HepG2 (cell line): ENCODE results near the gene SLC18A3. TPM values are rescaled to one million over a fixed set of nuclear protein-coding genes. Genes with fewer than 3 reads are reported as not detected.

ENCODE experiments used
- ATAC-seq: fragments of 200-7000 bp; cut with Tn5 transposase; 3 replicates; pipeline ENCODE4 v1.9.1; 2020; ENCODE audit warnings: mild to moderate bottlenecking, moderate library complexity
- BruUV-seq: library from RNA; stranded (reverse); fragments of 400-500 nt; replicated peaks from 2 replicates; lab custom pipeline; 2021; lab: Mats Ljungman, UMichigan
- CTCF ChIA-PET: fragments of 300-600 bp; formaldehyde crosslinking; extraction: SDS; loops from one replicate; lab custom pipeline; 2021; ENCODE audit warnings: low total read pairs, inconsistent platforms, low intra/inter-chr PET ratio; lab: Yijun Ruan, JAX
- POLR2A ChIA-PET: fragments of 350-600 bp; sonication (Branson Sonifier 250); formaldehyde crosslinking; loops from one replicate; lab custom pipeline; 2020; ENCODE audit warnings: antibody characterized with exemption, inconsistent platforms; lab: Yijun Ruan, JAX
- DNase-seq: peaks from one replicate; pipeline ENCODE4 v3.0.0-alpha.2; 2015; ENCODE audit warnings: low spot score
- FAIRE-seq: peaks from 3 replicates; lab custom pipeline; 2011; peaks lifted over from hg19 to GRCh38; lab: Jason Lieb, UNC
- H2AFZ ChIP-seq: one replicate; pipeline ENCODE4 v1.6.1; 2011; ENCODE audit warnings: low read length, inconsistent platforms
- H3K27ac ChIP-seq: fragments of 300-600 bp; 3 replicates; pipeline ENCODE4 v1.8.0; 2011; ENCODE audit warnings: mixed run types, mild to moderate bottlenecking, mixed read lengths, low read length, inconsistent platforms; ENCODE audit not compliant: insufficient read depth; ENCODE audit errors: extremely low read length
- H3K27me3 ChIP-seq, 2 experiments: fragments of 200-600 bp in 1 of 2; 2 replicates in 1 of 2; 3 replicates in 1 of 2; pipeline versions ENCODE4 v1.6.0 to v1.8.0; 2011; ENCODE audit warnings: low read length in 2 of 2, mild to moderate bottlenecking in 2 of 2, moderate library complexity in 2 of 2, inconsistent platforms in 1 of 2; ENCODE audit not compliant: insufficient read depth in 2 of 2, control insufficient read depth in 1 of 2
- H3K36me3 ChIP-seq, 2 experiments: fragments of 200-600 bp in 1 of 2; replicated peaks in 1 of 2; 2 replicates in 1 of 2; 3 replicates in 1 of 2; pipeline versions ENCODE4 v1.5.1 to v1.8.0; 2011; ENCODE audit warnings: low read length in 2 of 2, inconsistent platforms in 1 of 2; ENCODE audit not compliant: insufficient read depth in 2 of 2, control insufficient read depth in 1 of 2
- H3K4me1 ChIP-seq: 2 replicates; pipeline ENCODE4 v1.5.1; 2012; ENCODE audit warnings: low read length, inconsistent platforms; ENCODE audit not compliant: insufficient read depth
- H3K4me2 ChIP-seq: 2 replicates; pipeline ENCODE4 v1.6.0; 2011; ENCODE audit warnings: low read depth, low read length, inconsistent platforms
- H3K4me3 ChIP-seq, 3 experiments: fragments of 200-600 bp in 1 of 3; sonication (generic), shearing (Covaris generic) in 1 of 3; replicated peaks in 1 of 3; 2 replicates each; pipeline ENCODE4 v1.5.1; 2011 to 2016; ENCODE audit warnings: low read length in 3 of 3, inconsistent platforms in 2 of 3, low read depth in 2 of 3, mild to moderate bottlenecking in 2 of 3, control low read depth in 1 of 3, mixed read lengths in 1 of 3; ENCODE audit not compliant: insufficient read depth in 1 of 3
- H3K79me2 ChIP-seq: one replicate; pipeline ENCODE4 v1.6.1; 2011; ENCODE audit warnings: low read length, inconsistent platforms; ENCODE audit not compliant: insufficient read depth
- H3K9ac ChIP-seq: 2 replicates; pipeline ENCODE4 v1.6.0; 2011; ENCODE audit warnings: mild to moderate bottlenecking, low read depth, low read length, inconsistent platforms; ENCODE audit not compliant: insufficient read depth
- H3K9me3 ChIP-seq: 2 replicates; pipeline ENCODE4 v1.5.1; 2012; ENCODE audit warnings: mild to moderate bottlenecking, low read length
- H4K20me1 ChIP-seq: 2 replicates; pipeline ENCODE4 v1.6.0; 2011; ENCODE audit warnings: inconsistent platforms, mild to moderate bottlenecking, low read length, moderate library complexity; ENCODE audit not compliant: insufficient read depth
- KDM1A ChIP-seq: IDR thresholded peaks from 2 replicates; pipeline ENCODE4 v1.6.1; 2016; ENCODE audit warnings: missing compliant biosample characterization
- KLF16 ChIP-seq, 2 experiments: sonication (generic) in 1 of 2; formaldehyde crosslinking in 1 of 2; IDR thresholded peaks; 2 replicates each; pipeline versions ENCODE4 v1.6.1 to v1.8.0; 2016 to 2023; ENCODE audit warnings: missing genetic modification reagents in 2 of 2, missing compliant biosample characterization in 1 of 2
- ZNF644 ChIP-seq: IDR thresholded peaks from 2 replicates; pipeline ENCODE4 v1.6.1; 2016; ENCODE audit warnings: low read depth
- WGBS: methylation state at CpG from one replicate; pipeline ENCODE4 v1.1.6; 2017; ENCODE audit warnings: low lambda C conversion rate; 5-methylcytosine and 5-hydroxymethylcytosine counted together
- in situ Hi-C: cut with HindIII; loops from 2 replicates; pipeline ENCODE4 v1.10.0; 2017; ENCODE audit warnings: low pct_unique_long_range_greater_than_20kb; ENCODE audit not compliant: extremely low pct_ligation_motif_present
- intact Hi-C: fragments of 100-400 bp; cut with micrococcal nuclease; formaldehyde crosslinking; loops from one replicate; pipeline ENCODE4 v1.10.0; 2022; ENCODE audit not compliant: unreplicated experiment
- polyA plus RNA-seq, 8 experiments: library from polyadenylated mRNA; depleted of rRNA in 3 of 8; stranded (reverse) in 7 of 8; unstranded in 1 of 8; fragments of >200 nt; fragmentation: Illumina TruSeq in 4 of 8; extraction: Trizol in 4 of 8; gene quantifications; 2 replicates each; pipeline versions ENCODE4 v1.2.1 to v1.2.3, GENCODE V29; 2011 to 2016; ENCODE audit warnings: low read depth in 4 of 8, missing spikeins in 1 of 8, mixed read lengths in 1 of 8; ENCODE audit not compliant: insufficient read depth in 1 of 8
- total RNA-seq, 5 experiments: library from RNA; depleted of rRNA; stranded (reverse); fragments of >200 nt; fragmentation: Illumina TruSeq; extraction: Trizol; gene quantifications; 2 replicates each; pipeline ENCODE4 v1.2.3, GENCODE V29; 2016; ENCODE audit warnings: low read depth in 1 of 5
- TF ChIP-seq, protein P1 (sequence below): fragments of 450-650 bp; IDR thresholded peaks from 2 replicates; pipeline ENCODE4 v1.6.1; 2017; ENCODE audit warnings: mild to moderate bottlenecking

The SLC18A3 gene
- total and polyA plus RNA-seq, 2 of the 13 experiments (the other 11 are each of a cell fraction or from before 2014, with no cell fraction given): not detected

DNA sequence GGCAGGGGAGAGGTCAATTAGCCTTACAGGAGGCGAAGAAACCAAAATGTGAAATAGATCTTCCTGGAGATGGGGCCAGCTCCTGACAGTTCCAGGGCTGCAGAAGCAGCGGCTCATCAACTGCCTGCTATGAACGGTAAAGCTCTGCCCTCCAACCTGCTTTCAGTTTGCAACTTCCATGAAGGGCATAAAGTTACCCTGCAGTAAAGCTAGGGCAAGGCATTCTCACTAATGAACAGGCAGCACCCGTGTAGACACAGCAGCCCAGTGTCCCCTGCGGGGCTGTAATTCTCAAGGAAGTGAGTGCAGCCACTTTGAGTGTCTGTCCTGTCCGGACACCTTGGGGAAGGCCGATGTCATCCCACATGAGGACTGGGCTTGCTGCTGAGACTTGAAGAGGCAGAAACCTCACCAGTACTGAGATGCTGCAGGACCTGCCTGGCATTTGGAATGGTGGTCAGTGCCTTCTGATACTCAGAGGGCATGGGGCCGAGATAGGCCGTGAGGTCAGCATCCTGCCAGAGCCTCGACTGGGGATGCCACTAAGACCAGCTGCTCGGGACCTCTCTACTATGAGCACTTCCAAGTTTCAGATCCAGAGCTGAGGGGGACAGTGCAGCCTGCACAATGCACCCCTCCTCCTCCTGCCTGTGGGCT lies 43.3 kb downstream of the SLC18A3 start:
- intact Hi-C loops (no loop called here), in situ Hi-C loops (no loop called here)
- ChIA-PET CTCF (no interaction called here), POLR2A (no interaction called here)
- DNase-seq (no peak), ATAC-seq (no peak), FAIRE-seq (no peak)
- Histone ChIP-seq H3K79me2 (no peaks in the 10 kb centered on the region), H3K9ac (no peak overlapping the region), H3K4me3 (no peak overlapping the region), H3K27ac (no peak overlapping the region), H2AFZ (no peak overlapping the region), H3K36me3 (no peaks in the 10 kb centered on the region), H3K9me3 (0 out of 2 replicates have a peak, but pooled peaks cover under 1% of the 10 kb centered on the region), H3K4me2 (no peak overlapping the region), H3K27me3 (peaks cover 2 to 18% of the 10 kb centered on the region in 2 experiments; a peak in 3 of 5 replicates), H3K4me1 (peaks cover 13% of the 10 kb centered on the region), H4K20me1 (no peaks in the 10 kb centered on the region)
- BruUV-seq: no TSS peak
- WGBS: 63% methylated on average over 9 of the region's 11 CpGs
- no peak for TF ChIP-seq ZNF644 (CRISPR knock-in tag)
- TF ChIP-seq, protein P1, sequence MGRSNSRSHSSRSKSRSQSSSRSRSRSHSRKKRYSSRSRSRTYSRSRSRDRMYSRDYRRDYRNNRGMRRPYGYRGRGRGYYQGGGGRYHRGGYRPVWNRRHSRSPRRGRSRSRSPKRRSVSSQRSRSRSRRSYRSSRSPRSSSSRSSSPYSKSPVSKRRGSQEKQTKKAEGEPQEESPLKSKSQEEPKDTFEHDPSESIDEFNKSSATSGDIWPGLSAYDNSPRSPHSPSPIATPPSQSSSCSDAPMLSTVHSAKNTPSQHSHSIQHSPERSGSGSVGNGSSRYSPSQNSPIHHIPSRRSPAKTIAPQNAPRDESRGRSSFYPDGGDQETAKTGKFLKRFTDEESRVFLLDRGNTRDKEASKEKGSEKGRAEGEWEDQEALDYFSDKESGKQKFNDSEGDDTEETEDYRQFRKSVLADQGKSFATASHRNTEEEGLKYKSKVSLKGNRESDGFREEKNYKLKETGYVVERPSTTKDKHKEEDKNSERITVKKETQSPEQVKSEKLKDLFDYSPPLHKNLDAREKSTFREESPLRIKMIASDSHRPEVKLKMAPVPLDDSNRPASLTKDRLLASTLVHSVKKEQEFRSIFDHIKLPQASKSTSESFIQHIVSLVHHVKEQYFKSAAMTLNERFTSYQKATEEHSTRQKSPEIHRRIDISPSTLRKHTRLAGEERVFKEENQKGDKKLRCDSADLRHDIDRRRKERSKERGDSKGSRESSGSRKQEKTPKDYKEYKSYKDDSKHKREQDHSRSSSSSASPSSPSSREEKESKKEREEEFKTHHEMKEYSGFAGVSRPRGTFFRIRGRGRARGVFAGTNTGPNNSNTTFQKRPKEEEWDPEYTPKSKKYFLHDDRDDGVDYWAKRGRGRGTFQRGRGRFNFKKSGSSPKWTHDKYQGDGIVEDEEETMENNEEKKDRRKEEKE: no peak
- TF ChIP-seq KDM1A (CRISPR knock-in tag): no peak
- no peak for TF ChIP-seq KLF16 (CRISPR knock-in tag; IDR thresholded peaks at IDR 0.05)
